ENCODE results near the gene PTX4.

Gene PTX4

GRCh38 chr16:1445518-1446203 lies 43.1 kb downstream of the PTX4 start:
- TF ChIP-seq MAX (IDR thresholded peaks at IDR 0.05) (no peak), YY1 (IDR thresholded peaks at IDR 0.05; ENCODE audit: low read depth) (no peak), TAF1 (IDR thresholded peaks at IDR 0.05; ENCODE audit: low read depth) (no peak), CEBPB (IDR thresholded peaks at IDR 0.05) (no peak), ZBTB7A (IDR thresholded peaks at IDR 0.05; ENCODE audit: low read depth) (no peak), USF1 (IDR thresholded peaks at IDR 0.05) (no peak), RAD21 (IDR thresholded peaks at IDR 0.05; ENCODE audit: low read depth) (no peak), FOXM1 (IDR thresholded peaks at IDR 0.05; ENCODE audit: borderline replicate concordance, low read depth) (no peak), EP300 (IDR thresholded peaks at IDR 0.05; ENCODE audit: borderline replicate concordance) (no peak), CREB1 (IDR thresholded peaks at IDR 0.05; ENCODE audit: low read depth) (no peak), REST (IDR thresholded peaks at IDR 0.05; ENCODE audit: low read depth) (no peak), TEAD4 (IDR thresholded peaks at IDR 0.05) (no peak), EGR1 (IDR thresholded peaks at IDR 0.05) (no peak), NFIC (IDR thresholded peaks at IDR 0.05) (no peak), TCF12 (IDR thresholded peaks at IDR 0.05; ENCODE audit: low read depth) (no peak)

GRCh38 chr16:1444730-1445517 lies 43.8 kb downstream of the PTX4 start:
- TF ChIP-seq CREB1 (IDR thresholded peaks at IDR 0.05; ENCODE audit: low read depth) (no peak), REST (IDR thresholded peaks at IDR 0.05; ENCODE audit: low read depth) (no peak), USF1 (IDR thresholded peaks at IDR 0.05) (no peak), TCF12 (IDR thresholded peaks at IDR 0.05; ENCODE audit: low read depth) (no peak), CEBPB (IDR thresholded peaks at IDR 0.05) (no peak), EP300 (IDR thresholded peaks at IDR 0.05; ENCODE audit: borderline replicate concordance) (no peak), EGR1 (IDR thresholded peaks at IDR 0.05) (no peak), YY1 (IDR thresholded peaks at IDR 0.05; ENCODE audit: low read depth) (no peak), MAX (IDR thresholded peaks at IDR 0.05) (no peak), NFIC (IDR thresholded peaks at IDR 0.05) (no peak), RAD21 (IDR thresholded peaks at IDR 0.05; ENCODE audit: low read depth) (no peak), FOXM1 (IDR thresholded peaks at IDR 0.05; ENCODE audit: borderline replicate concordance, low read depth) (no peak), TEAD4 (IDR thresholded peaks at IDR 0.05) (no peak), ZBTB7A (IDR thresholded peaks at IDR 0.05; ENCODE audit: low read depth) (no peak)

GRCh38 chr16:1443980-1444729 lies 44.6 kb downstream of the PTX4 start, which contains the start of gene CCDC154:
CCDC154 (minus strand) TSS chr16:1444556; CDS start chr16:1444322, 234 bp downstream.
- no peak for TF ChIP-seq YY1 (IDR thresholded peaks at IDR 0.05; ENCODE audit: low read depth)

DNA sequence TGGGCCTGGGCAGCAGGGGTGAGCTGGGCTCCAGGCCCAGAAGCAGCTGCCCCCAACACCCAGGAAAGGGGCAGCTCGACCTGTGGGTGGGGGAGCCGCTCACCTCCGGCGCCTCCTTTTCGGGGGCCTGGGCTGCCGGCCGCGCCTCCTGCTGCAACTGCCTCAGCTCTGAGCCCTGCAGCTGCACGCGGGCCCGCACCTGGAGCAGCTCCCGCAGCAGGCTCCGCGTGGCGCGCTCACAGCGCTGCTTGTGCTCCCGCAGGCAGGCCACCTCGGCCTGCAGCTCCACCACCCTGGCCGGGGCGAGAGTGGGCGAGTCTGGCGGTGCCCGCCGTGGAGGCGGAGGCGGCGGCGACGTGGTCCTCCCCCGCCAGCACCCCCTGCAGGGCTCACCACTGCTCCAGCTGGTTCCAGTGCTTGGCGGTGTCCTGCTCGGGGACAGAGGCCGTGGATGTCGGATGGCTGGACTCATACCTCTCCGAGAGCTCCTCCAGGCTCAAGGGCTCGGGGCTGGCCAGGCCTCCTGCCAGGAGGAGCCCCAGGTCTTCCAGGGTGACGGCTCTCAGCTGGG lies 45.3 kb downstream of the PTX4 start:
- TF ChIP-seq MAX (IDR thresholded peaks at IDR 0.05) (no peak), YY1 (IDR thresholded peaks at IDR 0.05; ENCODE audit: low read depth) (no peak), CEBPB (IDR thresholded peaks at IDR 0.05) (no peak), TAF1 (IDR thresholded peaks at IDR 0.05; ENCODE audit: low read depth) (no peak), ZBTB7A (IDR thresholded peaks at IDR 0.05; ENCODE audit: low read depth) (no peak), RAD21 (IDR thresholded peaks at IDR 0.05; ENCODE audit: low read depth) (no peak), CREB1 (IDR thresholded peaks at IDR 0.05; ENCODE audit: low read depth) (no peak), NFIC (IDR thresholded peaks at IDR 0.05) (no peak), EP300 (IDR thresholded peaks at IDR 0.05; ENCODE audit: borderline replicate concordance) (no peak), TEAD4 (IDR thresholded peaks at IDR 0.05) (no peak), REST (IDR thresholded peaks at IDR 0.05; ENCODE audit: low read depth) (no peak)
